Coronary artery (tissue), 2 donors: ENCODE measurements around the gene CHRND.

Experiments used
- DNase-seq: peaks from one replicate; pipeline ENCODE4 v3.0.0-alpha.2; 2017; ENCODE audit warnings: low spot score
- H3K27ac ChIP-seq, 2 donors: fragments of 200-600 bp; sonication (generic); one replicate each; pipeline ENCODE4 v1.5.1; 2016 to 2019
- H3K4me3 ChIP-seq: fragments of 200-600 bp; sonication (generic); 2 replicates; pipeline ENCODE4 v1.5.1; 2016; ENCODE audit warnings: mild to moderate bottlenecking, moderate library complexity
- TF ChIP-seq, protein P1 (sequence below): fragments of 200-600 bp; sonication (generic); IDR thresholded peaks from one replicate; pipeline ENCODE4 v1.5.1; 2019; ENCODE audit warnings: antibody characterized with exemption

CHRND gene

DNA sequence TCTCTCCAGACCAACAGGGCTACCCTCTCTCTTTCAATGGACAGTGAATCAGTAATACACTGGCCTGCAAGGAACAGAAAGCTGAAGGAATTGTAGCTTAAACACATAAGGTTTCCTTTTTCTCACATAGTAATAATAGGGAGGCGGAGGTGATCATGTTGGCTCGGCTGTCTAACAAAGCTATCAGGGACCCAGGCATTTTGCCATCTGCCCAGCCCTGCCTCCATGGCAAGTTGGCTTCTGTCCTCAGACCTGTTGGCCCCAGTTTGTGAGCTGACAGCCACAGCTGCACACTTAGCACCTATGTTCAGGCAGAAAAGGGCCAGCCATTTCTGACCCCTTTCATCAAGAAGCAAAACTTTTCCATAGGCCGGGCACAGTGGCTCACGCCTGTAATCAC is 11.5 kb downstream of the CHRND start:
- Histone ChIP-seq H3K27ac (no peak overlapping the region), H3K4me3 (no peak overlapping the region)
- DNase-seq = no peak
- TF ChIP-seq, protein P1, sequence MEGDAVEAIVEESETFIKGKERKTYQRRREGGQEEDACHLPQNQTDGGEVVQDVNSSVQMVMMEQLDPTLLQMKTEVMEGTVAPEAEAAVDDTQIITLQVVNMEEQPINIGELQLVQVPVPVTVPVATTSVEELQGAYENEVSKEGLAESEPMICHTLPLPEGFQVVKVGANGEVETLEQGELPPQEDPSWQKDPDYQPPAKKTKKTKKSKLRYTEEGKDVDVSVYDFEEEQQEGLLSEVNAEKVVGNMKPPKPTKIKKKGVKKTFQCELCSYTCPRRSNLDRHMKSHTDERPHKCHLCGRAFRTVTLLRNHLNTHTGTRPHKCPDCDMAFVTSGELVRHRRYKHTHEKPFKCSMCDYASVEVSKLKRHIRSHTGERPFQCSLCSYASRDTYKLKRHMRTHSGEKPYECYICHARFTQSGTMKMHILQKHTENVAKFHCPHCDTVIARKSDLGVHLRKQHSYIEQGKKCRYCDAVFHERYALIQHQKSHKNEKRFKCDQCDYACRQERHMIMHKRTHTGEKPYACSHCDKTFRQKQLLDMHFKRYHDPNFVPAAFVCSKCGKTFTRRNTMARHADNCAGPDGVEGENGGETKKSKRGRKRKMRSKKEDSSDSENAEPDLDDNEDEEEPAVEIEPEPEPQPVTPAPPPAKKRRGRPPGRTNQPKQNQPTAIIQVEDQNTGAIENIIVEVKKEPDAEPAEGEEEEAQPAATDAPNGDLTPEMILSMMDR = no peak

DNA sequence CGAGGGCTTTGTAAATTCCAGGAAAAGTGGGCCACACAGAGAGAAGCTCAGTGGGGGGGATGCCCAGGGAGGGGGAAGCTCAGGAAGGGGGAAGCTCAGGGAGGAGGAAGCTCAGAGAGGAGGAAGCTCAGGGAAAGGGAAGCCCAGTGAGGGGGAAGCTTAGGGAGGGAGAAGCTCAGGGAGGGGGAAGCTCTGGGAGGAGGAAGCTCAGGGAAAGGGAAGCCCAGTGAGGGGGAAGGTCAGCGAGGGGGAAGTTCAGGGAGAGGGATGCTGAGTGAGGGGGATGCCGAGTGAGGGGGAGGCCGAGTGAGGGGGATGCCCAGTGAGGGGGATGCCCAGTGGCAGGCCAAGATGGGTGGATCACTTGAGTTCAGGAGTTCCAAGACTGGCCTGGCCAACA is 12.7 kb downstream of the CHRND start:
- TF ChIP-seq, protein P1 = no peak
- Histone ChIP-seq H3K4me3 (no peak overlapping the region), H3K27ac (no peak overlapping the region)
- no peak for DNase-seq

DNA sequence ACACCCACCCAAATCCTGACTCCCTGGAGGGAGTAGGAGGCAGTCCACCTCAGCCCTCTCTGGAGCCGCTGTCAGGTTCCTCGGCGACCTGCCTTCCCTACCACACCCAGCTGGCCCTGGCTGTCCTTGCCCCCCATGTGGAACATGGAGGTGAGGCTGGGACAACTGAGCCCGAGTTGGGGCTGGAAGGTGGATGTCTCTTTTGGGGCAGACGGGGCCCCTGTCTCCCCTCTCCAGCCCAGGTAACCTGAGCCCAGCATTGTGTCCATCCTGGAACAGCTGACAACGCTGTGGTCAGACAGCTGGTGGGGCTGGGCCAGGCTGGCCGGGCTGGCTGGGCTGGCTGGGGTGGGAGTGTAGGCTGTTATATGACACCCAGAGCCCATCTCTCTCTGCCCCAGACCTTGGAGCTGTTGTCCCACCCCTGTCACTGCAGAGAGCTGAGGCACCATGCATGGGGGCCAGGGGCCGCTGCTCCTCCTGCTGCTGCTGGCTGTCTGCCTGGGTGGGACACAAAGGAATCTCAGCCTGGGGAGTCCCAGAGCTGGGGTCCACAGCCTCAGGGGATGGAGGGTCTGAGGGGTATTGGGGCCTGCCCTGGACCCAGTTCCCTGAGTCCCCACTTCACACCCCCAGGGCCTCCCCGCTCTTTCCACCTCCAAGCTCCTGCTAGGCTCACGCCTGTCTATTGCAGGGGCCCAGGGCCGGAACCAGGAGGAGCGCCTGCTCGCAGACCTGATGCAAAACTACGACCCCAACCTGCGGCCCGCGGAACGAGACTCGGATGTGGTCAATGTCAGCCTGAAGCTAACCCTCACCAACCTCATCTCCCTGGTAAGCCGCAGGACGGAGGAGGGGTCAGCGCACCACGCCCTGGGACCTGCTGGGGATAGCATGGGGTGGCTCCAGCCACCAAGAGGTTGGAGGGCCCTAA is 13.6 kb downstream of the CHRND start, which contains the start of gene CHRNG:
CHRNG (plus strand) TSS at position 395 of the 934 bp plus-strand sequence; CDS start at position 451, 56 bp downstream.
- Histone ChIP-seq H3K4me3 (no peak within 1 kb of the TSS), H3K27ac (no peak within 1 kb of the TSS)
- TF ChIP-seq, protein P1 = no peak
- DNase-seq = peak; percentile 66

DNA sequence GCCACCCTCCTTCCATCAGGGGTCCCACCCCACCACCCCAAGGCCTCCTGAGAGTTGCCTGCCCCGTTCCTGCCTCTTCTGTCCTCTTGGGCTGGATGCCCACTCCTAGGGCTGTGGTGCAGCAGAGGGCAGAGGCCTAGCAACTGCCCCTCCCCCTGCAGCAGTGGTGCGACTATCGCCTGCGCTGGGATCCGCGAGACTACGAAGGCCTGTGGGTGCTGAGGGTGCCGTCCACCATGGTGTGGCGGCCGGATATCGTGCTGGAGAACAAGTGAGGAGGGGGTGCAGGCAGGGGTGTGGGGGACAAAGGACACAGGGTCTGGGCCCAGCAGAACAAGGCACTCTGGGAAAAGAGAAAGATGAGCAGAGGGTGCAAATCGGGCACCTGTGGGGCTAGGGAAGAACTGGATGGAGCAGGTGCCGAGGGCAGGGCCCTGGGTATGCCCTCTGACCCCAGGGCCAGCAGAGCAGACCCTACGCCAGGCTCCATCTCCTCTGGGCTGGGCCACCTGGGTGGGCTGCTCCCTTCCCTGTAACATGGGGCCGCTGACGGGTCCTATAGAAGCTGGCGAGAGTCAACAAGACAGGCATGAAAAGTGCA is 14.6 kb downstream of the CHRND start:
- DNase-seq = peak; percentile 54
- TF ChIP-seq, protein P1 = no peak
- Histone ChIP-seq H3K4me3 (no peak overlapping the region), H3K27ac (no peak overlapping the region)

DNA sequence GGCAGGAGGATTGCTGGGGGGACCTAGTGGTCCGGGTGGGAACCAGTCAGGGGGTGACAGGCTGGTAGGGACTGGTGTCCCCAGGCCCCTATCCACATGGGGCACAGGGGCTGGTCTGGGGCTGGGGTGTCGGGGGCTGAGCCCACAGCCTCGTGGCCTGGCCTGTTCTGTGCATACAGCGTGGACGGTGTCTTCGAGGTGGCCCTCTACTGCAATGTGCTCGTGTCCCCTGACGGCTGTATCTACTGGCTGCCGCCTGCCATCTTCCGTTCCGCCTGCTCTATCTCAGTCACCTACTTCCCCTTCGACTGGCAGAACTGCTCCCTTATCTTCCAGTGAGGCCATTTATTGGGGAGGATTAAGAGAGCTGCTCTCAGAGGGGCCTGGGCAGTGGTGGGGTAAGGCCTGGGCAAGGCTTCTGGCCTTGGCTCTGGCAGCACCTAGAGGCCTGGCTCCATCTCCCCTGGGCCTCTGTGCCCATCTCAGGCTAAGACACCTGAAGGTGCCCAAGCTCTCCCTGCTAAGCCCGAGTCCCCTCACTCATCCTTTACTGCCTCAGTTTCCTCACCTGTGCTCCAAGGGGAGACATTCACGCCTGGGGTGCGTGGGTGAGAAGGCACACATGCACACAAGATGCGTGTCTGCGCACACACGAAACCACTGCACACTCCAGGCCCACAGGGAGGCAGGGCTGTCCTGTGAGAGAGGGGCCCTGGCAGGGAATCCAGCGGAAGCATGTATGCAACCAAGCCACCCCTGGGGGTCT is 15.4 kb downstream of the CHRND start:
- TF ChIP-seq, protein P1 = no peak
- no peak overlapping the region for H3K4me3 ChIP-seq
- no peak overlapping the region for H3K27ac ChIP-seq
- DNase-seq = peak; percentile 69

DNA sequence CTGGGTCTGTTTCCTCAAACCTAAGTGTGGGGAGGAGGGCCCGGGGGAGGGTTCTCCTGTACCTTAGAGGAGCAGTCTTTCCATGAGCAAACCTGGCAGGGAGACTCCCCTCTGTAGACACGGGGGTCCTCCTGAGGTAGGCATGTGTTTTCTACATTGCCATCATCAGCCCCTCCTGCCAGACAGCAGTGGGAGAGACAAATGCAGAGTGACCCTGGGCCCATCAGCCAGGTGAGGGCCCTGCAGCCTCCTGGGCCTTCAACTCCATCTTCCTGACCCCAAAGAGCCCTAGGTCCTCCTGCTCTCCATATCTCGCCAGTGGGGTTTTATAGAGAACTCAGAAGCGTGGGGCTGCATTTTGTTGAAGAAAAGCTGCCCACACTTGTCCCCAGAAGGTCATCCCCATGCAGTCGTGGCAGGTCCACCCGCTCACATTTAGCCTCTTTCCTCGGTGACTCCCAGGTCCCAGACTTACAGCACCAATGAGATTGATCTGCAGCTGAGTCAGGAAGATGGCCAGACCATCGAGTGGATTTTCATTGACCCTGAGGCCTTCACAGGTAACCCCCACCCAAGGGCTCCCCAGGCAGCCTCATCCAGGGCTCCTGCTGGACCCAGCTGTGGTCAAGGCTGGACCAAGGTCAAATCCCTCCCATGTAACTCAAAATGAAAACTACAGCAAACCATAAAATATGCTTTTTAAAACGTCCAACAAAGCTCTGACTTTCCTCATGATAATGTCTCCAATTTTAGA is 16.2 kb downstream of the CHRND start:
- peak; percentile 62 for DNase-seq

More for the DNA sequence above, 16.2 kb downstream of the CHRND start:
- TF ChIP-seq, protein P1 = no peak
- Histone ChIP-seq H3K4me3 (no peak overlapping the region), H3K27ac (no peak overlapping the region)
